GM21529 (cell line): ENCODE data around the gene TIAM1.

ENCODE experiments used
- ATAC-seq: cut with Tn5 transposase; IDR thresholded peaks from one replicate; pipeline ENCODE4 v1.9.1; 2021; ENCODE audit not compliant: unreplicated experiment

Gene TIAM1

GRCh38 chr21:31182231-31183140 is 161.6 kb downstream of the TIAM1 start:
- no peak for ATAC-seq

DNA sequence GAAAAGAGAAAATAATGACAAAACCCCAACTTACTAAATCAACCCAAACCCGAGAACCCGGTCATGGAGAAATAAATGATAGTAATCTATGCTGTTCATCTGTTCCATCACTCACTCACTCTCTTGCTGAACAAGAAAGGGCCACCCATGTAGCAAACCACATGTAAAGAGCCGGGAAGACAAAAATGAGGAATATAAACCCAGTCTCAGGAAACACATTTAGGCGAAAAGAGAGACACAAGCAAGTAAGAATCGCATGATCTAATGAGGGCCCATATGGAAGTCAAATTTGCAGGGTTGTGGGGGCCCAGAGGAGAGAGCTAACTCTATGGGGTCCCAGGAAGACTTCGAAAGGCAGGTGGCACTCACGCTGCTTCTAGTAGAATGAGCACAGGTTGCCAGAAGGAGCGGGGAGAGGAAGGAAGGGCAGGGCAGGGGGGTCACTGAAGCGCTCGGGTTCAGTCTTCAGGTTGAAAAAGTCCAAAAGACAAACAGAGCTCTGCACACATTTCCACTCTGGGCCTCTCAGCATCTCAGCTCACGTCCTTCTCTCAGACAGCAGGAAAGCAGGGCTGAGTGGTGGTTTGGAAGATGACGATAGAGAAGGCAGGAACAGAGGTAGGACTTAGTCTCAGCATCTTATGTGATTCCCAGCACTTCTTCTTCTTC is 162.8 kb downstream of the TIAM1 start:
- ATAC-seq = no peak

- no peak for ATAC-seq
Observed at GRCh38 chr21:31180256-31181081, 163.6 kb downstream of the TIAM1 start.

GRCh38 chr21:31176725-31177124 is 167.3 kb downstream of the TIAM1 start:
- ATAC-seq = no peak

DNA sequence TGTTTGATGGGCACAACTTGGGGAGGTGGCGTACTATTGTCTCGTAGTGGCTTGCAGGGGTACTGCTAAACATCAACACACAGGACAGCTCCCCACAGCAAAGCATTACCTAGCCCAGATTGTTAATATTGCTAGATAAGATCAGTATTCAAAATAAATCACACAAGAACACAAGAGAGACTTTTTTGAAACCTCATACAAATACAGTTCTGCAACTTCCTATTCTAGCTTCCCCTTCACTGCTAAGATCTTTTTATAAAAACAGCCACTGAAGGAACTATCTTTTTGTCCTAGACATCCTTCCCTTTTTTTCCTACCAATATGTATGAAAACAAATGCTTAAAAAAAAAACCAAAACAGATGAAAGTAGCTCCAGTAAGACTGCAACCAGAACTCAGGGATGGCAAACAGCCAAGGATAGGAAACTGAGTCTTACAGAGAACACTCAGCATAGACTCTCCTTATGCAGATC is 167.9 kb downstream of the TIAM1 start:
- no peak for ATAC-seq

- no peak for ATAC-seq
Observed at GRCh38 chr21:31173881-31174555, 170.0 kb downstream of the TIAM1 start.

- ATAC-seq = no peak
Observed at GRCh38 chr21:31172328-31172727, 171.7 kb downstream of the TIAM1 start.

- ATAC-seq = no peak
Observed at GRCh38 chr21:31164713-31165694, 179.1 kb downstream of the TIAM1 start.

- ATAC-seq = no peak
Observed at GRCh38 chr21:31162827-31163226, 181.2 kb downstream of the TIAM1 start.

- ATAC-seq = no peak
Observed at GRCh38 chr21:31162079-31162699, 181.9 kb downstream of the TIAM1 start.

DNA sequence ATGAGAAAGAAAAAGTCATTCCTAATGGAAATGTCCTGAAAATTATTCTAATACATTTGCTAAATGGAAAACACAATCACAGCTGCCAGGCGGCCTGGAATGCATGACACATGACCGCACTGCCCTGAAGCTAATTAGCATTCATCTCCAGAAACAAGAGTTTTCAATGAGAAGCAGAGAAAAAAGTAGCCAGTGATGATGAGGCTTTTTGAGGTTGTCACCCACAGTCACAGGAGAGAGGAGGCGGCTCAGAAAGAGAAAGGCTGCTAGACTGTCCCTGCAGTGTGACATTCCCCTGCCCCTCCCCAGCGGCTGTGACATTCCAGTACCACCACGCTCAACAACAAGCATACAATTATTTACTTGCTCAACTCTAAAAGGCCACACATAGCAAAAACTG is 182.9 kb downstream of the TIAM1 start:
- no peak for ATAC-seq

DNA sequence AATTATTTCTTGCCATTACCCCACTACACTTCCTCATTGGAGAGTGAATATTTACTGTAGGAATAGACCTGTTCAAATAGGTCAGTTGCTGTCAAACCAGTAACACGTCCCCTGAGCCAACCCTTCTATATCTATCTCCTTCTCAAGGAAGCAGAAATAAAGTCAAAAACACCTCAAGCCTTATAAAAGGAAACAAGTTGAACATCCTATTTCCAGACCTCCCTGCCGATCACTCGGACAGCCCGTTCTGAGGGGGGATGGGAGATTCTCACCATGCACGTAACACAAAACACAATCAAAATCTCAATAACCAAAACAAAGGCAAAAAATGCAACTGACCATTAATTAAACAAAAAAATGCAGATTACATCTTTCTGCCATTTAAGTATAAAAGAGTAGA is 184.3 kb downstream of the TIAM1 start:
- ATAC-seq = no peak

DNA sequence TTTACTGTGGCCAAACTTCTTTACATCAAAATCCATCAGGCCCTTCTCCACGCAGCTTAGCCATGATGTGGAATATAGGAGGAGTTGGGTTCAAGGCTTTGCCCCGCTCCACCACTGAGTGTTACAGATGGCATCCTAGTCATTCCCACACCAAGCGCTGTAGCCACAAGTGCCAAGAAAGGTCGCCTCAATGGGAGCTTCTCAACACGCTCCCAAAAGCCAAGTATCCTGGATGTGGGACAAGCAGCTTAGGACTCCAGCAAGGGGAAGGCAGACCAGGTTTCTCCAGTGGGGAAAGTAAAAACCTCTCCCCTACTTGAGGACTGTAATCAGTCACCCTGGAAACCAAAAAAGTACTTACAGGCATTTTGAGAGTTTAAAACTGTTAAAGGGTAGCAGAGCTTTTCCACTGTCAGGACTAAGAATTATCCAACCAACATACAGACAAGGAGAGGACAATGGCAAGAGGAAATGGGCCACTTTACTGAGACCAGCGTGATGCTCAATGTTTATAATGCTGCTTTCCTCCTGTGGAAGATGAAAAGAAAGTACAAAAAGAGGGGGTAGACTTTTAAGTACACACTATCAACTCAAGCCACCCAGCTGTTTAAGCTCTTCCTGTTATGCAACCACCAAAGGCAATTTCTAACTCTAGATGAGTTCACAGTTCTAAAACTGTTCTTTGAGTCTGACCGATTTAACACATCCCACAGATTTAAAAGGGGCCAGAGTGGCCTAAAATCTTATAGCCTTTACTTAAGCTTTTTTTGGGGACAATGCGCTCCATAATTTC is 185.1 kb downstream of the TIAM1 start:
- ATAC-seq = no peak

DNA sequence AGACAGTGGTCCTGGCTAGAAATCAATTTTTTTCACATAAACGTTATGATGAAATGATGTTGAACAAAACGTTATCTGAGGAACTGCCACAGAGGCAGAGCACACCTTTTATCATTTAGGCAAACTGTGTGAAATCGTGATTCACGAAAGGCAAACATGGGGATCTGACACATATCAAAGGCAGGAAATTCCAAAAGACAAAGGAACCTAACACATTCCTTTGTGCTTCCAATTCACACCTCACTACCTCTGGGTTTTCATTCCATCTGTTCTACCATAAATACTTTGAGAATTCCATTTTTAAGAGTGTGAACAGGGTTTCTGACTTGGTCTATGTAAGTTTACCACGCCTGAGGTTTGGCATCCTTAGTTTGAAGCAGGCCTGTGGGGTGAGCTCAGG is 186.3 kb downstream of the TIAM1 start:
- no peak for ATAC-seq

DNA sequence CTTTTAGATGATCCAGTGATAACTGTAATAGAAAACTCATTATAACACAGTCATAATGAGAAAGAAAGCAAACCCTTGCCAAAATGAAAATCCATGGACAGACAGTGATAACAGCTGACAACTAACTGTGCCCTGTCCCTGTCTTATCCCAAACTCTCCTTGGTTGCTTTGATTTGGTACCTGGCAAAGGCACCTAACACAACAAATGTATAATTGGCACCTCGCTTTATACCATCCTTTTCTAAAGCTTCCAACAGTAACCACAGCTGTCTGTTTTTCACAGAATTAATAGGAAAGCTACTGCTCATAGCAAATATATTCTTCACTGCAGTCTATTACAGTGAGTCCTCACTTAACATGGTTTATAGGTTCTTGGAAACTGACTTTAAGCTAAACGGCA is 187.4 kb downstream of the TIAM1 start:
- ATAC-seq = no peak

GRCh38 chr21:31156169-31156568 is 187.9 kb downstream of the TIAM1 start:
- no peak for ATAC-seq

DNA sequence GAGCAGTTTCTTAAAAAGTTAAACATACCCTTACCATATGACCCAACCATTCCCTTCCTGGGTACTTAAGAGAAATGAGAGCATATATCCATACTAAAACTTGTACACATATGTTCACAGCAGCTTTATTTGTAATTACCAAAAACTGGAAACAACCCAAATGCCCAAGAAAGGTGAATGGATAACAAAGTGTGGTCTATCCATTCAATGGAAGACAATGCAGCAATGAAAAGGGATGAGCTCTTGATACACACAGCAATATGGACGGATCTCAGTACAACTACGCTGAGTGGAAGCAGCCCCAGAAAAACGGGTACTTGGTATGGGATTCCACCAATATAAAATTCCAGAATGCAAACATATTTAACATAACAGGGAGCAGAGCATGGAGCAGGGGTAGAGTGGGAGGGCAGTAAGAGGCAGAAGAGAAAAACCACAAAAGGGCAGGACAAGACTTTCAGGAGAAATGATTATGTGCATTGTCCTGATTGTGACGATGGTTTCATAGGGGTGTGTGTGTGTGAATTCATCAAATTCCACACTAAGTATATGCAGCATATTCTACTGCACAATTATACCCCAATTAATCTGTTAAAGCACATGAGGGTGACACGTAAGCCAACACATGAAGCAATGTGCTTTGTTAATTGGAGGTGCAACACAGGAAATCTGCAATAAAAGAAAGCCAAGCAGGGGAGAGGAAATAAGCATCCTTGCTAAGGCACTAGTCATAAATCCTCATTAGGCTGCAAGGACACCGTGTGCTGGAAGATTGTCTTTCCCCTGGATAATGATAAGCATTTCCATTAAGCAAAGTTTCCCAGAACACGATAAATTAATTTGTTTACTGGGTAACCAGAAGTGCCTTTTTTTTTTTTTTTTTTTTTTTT is 192.7 kb downstream of the TIAM1 start:
- no peak for ATAC-seq
